ENCODE results near the gene SPON1. TPM values are rescaled to one million over a fixed set of nuclear protein-coding genes. Genes with fewer than 3 reads are reported as not detected.

The SPON1 gene
- total and polyA plus RNA-seq, 2 experiments from 2014 or later = 2.9 to 6.4 TPM

GRCh38 chr11:13999704-14000103 is 37.2 kb downstream of the SPON1 start (continued):
- no peak for TF ChIP-seq REST (IDR thresholded peaks at IDR 0.05; ENCODE audit: unreplicated experiment)
- TF ChIP-seq JUNB (IDR thresholded peaks at IDR 0.05; ENCODE audit: unreplicated experiment) = no peak

DNA sequence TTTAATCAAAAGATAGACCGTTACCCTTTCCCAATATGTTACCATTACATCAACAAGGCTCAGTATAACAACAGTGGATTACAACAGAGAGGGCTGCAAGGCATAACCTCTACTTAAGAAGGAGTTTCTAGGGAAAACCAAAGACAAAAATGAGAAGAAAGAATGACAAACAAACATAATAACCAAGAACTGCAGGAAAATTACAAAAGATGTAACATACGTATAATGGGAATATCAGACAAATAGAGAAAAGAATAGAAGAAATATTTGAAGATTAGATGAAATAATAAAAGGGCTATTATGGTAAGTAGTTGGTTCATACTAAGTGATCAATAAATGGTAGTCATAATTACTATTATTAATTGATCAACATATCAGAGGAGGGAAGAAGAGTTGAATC is 39.1 kb downstream of the SPON1 start:
- Histone ChIP-seq H3F3A (replicated peaks; ENCODE audit: low read depth) (no peaks in the 10 kb centered on the region), H4K20me1 (replicated peaks; ENCODE audit: insufficient read depth) (no peaks in the 10 kb centered on the region), H3K27ac (ENCODE audit: low read depth) (no peak overlapping the region), H3K27me3 (ENCODE audit: insufficient read depth) (no peaks in the 10 kb centered on the region), H3K9me2 (ENCODE audit: insufficient read depth) (0 out of 2 replicates have a peak, but pooled peaks cover 4% of the 10 kb centered on the region), H2AFZ (no peak overlapping the region), H3K79me2 (replicated peaks; ENCODE audit: insufficient read depth) (no peaks in the 10 kb centered on the region), H3K4me2 (no peak overlapping the region), H3K4me3 (no peak overlapping the region), H3K4me1 (ENCODE audit: insufficient read depth) (no peaks in the 10 kb centered on the region), H3K36me3 (ENCODE audit: insufficient read depth) (no peaks in the 10 kb centered on the region)
- H3K9me3 Mint-ChIP-seq = peaks cover 31% of the 10 kb centered on the region
- ATAC-seq (no peak), DNase-seq (ENCODE audit: low spot score) (no peak)
- no peak overlapping the region for H3K4me3 Mint-ChIP-seq
- H3K36me3 Mint-ChIP-seq (ENCODE audit: low read depth) = peaks cover 11% of the 10 kb centered on the region; the same call in 2 of the 3 replicates
- H3K27me3 Mint-ChIP-seq (ENCODE audit: insufficient read depth, low read depth, poor library complexity) = no peaks in the 10 kb centered on the region
- H3K4me1 Mint-ChIP-seq = no peaks in the 10 kb centered on the region
- no peak overlapping the region for H3K27ac Mint-ChIP-seq
- TF ChIP-seq REST (IDR thresholded peaks at IDR 0.05; ENCODE audit: unreplicated experiment) (no peak), EZH2phosphoT487 (IDR thresholded peaks at IDR 0.05; ENCODE audit: unreplicated experiment) (no peak), POLR2AphosphoS5 (IDR thresholded peaks at IDR 0.05; ENCODE audit: low read depth) (no peak), CTCF (conservative IDR thresholded peaks at IDR 0.05; ENCODE audit: low read depth in 2 of 2) (no peak), EZH2 (IDR thresholded peaks at IDR 0.05; ENCODE audit: low read depth, unreplicated experiment) (no peak), NANOG (IDR thresholded peaks at IDR 0.05; ENCODE audit: borderline replicate concordance) (no peak), CREB1 (CRISPR knock-in tag; IDR thresholded peaks at IDR 0.05; ENCODE audit: low read depth) (no peak), ZNF331 (CRISPR knock-in tag; IDR thresholded peaks at IDR 0.05; ENCODE audit: low read depth) (no peak)
- TF ChIP-seq, protein P1, sequence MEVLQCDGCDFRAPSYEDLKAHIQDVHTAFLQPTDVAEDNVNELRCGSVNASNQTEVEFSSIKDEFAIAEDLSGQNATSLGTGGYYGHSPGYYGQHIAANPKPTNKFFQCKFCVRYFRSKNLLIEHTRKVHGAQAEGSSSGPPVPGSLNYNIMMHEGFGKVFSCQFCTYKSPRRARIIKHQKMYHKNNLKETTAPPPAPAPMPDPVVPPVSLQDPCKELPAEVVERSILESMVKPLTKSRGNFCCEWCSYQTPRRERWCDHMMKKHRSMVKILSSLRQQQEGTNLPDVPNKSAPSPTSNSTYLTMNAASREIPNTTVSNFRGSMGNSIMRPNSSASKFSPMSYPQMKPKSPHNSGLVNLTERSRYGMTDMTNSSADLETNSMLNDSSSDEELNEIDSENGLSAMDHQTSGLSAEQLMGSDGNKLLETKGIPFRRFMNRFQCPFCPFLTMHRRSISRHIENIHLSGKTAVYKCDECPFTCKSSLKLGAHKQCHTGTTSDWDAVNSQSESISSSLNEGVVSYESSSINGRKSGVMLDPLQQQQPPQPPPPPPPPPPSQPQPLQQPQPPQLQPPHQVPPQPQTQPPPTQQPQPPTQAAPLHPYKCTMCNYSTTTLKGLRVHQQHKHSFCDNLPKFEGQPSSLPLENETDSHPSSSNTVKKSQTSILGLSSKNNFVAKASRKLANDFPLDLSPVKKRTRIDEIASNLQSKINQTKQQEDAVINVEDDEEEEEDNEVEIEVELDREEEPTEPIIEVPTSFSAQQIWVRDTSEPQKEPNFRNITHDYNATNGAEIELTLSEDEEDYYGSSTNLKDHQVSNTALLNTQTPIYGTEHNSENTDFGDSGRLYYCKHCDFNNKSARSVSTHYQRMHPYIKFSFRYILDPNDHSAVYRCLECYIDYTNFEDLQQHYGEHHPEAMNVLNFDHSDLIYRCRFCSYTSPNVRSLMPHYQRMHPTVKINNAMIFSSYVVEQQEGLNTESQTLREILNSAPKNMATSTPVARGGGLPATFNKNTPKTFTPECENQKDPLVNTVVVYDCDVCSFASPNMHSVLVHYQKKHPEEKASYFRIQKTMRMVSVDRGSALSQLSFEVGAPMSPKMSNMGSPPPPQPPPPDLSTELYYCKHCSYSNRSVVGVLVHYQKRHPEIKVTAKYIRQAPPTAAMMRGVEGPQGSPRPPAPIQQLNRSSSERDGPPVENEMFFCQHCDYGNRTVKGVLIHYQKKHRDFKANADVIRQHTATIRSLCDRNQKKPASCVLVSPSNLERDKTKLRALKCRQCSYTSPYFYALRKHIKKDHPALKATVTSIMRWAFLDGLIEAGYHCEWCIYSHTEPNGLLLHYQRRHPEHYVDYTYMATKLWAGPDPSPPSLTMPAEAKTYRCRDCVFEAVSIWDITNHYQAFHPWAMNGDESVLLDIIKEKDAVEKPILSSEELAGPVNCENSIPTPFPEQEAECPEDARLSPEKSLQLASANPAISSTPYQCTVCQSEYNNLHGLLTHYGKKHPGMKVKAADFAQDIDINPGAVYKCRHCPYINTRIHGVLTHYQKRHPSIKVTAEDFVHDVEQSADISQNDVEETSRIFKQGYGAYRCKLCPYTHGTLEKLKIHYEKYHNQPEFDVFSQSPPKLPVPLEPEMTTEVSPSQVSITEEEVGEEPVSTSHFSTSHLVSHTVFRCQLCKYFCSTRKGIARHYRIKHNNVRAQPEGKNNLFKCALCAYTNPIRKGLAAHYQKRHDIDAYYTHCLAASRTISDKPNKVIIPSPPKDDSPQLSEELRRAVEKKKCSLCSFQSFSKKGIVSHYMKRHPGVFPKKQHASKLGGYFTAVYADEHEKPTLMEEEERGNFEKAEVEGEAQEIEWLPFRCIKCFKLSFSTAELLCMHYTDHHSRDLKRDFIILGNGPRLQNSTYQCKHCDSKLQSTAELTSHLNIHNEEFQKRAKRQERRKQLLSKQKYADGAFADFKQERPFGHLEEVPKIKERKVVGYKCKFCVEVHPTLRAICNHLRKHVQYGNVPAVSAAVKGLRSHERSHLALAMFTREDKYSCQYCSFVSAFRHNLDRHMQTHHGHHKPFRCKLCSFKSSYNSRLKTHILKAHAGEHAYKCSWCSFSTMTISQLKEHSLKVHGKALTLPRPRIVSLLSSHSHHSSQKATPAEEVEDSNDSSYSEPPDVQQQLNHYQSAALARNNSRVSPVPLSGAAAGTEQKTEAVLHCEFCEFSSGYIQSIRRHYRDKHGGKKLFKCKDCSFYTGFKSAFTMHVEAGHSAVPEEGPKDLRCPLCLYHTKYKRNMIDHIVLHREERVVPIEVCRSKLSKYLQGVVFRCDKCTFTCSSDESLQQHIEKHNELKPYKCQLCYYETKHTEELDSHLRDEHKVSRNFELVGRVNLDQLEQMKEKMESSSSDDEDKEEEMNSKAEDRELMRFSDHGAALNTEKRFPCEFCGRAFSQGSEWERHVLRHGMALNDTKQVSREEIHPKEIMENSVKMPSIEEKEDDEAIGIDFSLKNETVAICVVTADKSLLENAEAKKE (CRISPR knock-in tag; IDR thresholded peaks at IDR 0.05) = no peak
